GM21447 (cell line): Measurements from ENCODE around the gene PGGT1B.
A peak's percentile ranks its signal among the peaks of the same experiment; 100 is the strongest.
"Not testable (repeated sequence)": the region's sequence is repeated elsewhere in the genome, so short reads cannot be mapped to it uniquely, and the experiment has no call there.

ENCODE experiments used
- ATAC-seq: cut with Tn5 transposase; IDR thresholded peaks from one replicate; pipeline ENCODE4 v1.9.1; 2021; ENCODE audit not compliant: unreplicated experiment

The PGGT1B gene

DNA sequence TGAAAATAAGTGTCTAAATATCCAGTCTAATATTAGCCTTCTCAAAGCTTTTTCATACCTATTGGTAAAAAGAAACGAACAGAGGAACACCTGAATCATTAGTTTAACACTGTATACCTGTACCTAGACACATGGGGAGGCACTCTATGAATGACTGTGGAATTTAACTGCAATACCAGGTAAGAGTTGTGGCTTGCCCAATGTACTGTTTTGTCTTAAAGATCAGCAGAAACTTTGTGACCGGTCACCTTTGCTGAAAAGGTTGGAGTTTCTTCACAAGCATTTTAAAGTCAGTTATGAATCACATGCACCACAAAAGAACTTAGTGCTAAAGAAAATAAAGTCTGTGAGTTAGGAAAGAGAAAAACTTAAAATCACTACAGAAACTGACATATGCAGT is 2.4 kb downstream of the PGGT1B start:
- no peak for ATAC-seq

GRCh38 chr5:115257981-115258380 is 4.7 kb downstream of the PGGT1B start:
- no peak for ATAC-seq

DNA sequence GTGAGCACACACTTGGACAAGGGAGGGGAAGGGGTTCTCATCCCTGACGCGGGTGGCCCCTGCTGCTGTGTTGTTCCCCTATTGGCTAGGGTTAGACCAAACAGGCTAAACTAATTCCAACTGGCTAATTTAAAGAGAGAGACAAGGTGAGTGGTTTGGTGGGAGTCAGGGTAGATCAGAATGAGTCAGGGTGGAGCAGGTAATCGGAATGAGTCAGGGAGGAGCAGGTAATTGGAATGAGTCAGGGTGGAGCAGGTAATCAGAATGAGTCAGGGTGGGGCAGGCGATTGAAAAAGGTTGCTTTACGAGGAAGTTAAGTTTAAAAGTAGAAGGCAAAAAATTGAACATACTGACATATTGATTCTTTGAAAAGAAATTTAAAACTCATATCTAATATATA is 13.3 kb downstream of the PGGT1B start:
- ATAC-seq, result not testable (repeated sequence)

- no peak for ATAC-seq
Measured at GRCh38 chr5:115246361-115246991, 16.2 kb downstream of the PGGT1B start.

DNA sequence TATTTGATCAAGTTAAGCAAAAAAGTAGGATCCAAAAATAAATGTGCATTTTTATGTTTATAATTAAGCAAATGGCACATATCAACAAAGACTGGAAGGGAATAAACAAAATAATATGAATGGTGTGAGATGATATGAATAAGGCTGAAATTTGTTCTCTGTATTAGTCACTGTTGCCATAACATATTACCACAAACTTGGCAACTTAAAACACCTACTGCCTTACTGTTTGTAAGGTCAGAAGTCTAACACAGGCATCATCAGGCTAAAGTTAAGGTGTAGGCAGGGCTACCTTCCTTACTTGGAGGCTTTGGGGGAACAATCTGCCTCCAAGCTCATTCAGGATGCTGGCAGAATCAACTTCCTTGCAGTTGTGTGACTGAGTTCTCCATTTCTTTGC is 19.3 kb downstream of the PGGT1B start:
- ATAC-seq, result peak; percentile 69

DNA sequence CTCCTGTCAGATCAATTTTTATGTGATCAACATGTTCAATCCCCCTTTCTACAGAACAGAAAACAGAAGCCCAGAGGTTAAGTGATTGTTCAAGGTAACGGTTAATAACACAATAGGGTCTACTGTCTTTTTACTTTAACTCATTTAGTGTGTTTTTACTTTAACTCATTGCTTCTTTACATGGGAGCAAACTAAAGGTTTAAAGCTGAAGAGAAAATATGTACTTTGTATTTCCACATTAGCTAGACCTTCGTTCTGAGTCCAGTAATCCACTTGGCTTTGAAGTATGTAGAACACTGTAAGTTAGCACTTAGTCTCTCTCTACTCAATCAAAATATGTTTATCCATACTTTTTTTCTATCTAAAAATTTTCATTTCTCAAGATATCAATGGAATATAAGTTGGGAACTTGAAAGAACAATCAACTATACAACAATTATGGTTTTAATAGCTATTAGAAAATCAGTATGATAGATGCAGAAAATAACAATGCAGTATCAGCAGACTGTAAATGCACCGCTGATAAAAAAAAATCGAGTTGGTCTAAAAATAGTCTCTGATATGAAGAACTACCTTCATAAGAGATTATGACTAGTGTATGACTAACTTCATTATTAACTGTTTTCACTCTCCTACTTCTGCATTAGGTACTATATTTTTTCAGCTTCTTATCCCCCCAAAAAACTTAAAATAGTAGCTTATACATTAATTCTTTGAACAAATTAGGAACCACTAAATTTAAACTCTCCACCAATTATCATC is 20.6 kb downstream of the PGGT1B start:
- ATAC-seq, result no peak

DNA sequence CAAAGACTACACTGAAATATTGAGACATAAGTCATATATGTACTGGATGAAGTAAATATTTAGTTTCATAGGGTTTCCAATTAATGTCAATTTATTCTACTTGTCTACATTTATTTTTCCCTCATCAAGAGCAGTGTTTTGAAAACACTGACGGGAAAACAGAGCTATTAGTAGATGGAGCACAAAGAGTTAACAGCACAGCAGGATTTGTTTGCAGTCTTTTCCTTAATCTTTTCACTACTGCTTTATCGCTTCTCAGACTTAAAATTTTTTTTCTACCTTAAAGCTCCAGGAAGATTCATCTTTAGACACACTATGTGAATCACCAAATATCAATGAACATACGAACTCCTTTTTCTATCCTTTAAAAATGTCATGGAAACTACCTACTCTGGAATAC is 25.6 kb downstream of the PGGT1B start:
- ATAC-seq, result no peak

DNA sequence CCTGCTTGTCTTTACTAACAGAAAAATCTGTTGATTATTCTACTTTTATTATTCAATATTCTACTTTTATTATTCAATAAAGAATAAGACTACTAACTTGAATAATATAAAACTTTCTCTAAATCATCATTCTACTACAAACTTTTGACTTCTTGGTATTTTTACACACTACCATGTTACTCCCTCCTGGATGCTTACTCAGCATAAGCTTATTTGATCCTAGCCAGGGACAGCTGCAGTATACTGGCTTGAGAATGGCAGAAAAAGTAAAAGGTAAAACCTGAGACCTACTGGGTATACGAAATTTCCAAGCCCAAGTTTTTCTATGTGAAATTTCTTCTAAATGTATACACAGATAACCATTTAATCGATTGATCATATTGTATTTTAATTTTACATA is 26.1 kb downstream of the PGGT1B start:
- no peak for ATAC-seq

DNA sequence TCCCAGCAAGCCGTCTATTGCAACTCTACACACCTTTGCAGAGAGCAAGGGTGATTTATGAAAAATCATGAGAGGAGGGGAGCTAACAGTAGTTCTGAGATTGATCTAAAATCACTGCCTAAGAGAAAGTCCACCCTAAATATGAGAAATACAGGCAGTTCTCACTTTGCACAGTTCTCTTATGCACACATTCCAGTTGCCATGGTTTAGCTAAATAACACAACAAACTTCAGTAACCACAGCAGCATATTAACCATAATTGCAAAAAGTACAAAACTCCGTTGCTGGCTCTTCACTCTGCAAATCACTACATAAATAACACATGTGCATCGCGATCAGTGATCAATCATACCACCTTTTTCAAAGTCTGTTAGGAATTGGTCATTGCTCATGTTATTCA is 31.1 kb downstream of the PGGT1B start:
- no peak for ATAC-seq

- no peak for ATAC-seq
Measured at GRCh38 chr5:115229606-115230005, 33.1 kb downstream of the PGGT1B start.

DNA sequence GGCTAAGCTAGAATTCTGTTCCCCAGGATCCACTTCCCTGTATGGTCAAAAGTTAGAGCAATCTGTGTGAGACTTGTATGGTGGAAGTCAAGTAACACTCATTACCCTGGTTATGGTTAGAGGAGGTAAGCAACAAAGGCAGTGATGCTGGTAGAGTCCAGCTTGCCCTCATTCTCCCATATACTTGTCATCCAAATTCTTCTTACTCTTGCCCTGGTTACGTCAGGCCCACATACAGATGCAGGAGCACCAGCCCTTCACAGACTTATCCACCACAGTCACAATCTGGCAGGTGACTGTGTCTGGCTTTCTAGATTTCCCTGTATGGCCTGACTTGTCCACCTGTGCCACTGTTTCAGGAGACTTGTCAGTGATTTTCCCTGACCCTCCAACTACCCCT is 35.4 kb downstream of the PGGT1B start:
- no peak for ATAC-seq

GRCh38 chr5:115214541-115214940 is 48.1 kb downstream of the PGGT1B start:
- ATAC-seq, result no peak

- ATAC-seq, result peak; percentile 100
Measured at GRCh38 chr5:115209279-115209678, 53.4 kb downstream of the PGGT1B start.

- no peak for ATAC-seq
Measured at GRCh38 chr5:115202952-115203351, 59.7 kb downstream of the PGGT1B start.

DNA sequence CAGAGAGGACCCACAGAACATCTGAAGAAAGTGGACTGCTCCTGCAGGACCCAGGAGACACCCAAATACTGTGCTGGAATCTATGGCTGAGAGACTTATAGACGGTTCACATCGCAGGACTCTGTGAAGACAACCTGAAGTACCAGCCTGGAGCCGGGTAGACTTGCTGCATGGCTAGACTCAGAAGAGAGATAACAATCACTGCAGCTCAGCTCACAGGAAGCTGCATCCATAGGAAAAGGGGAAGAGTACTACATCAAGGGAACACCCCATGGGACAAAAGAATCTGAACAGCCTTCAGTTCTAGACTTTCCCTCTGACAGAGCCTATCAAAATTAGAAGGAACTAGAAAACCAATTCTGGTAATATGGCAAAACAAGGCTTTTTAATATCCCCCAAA is 66.5 kb downstream of the PGGT1B start:
- ATAC-seq, result no peak

DNA sequence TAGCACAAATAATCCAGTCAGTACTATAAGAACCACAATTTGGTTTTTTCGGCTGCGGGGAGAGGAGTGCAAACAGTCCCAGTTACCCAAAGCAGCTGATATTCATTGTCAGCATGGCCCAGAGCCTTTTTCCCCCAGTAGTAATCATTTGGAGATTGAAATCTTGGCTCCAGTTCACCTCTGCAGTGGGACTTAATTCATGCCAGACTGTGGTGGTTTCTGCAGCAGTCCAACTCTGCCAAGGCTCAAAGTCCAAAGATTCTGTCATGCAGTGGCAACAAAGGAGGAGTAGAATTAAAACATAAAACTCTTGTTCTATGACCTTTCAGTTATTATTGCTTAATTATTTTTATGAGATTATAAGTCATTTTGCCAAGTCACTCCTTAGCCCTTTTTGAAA is 68.0 kb downstream of the PGGT1B start:
- ATAC-seq, result no peak

- ATAC-seq, result no peak
Measured at GRCh38 chr5:115193295-115193694, 69.4 kb downstream of the PGGT1B start.

- ATAC-seq, result no peak
Measured at GRCh38 chr5:115192098-115192497, 70.6 kb downstream of the PGGT1B start.

GRCh38 chr5:115191474-115192031 is 71.1 kb downstream of the PGGT1B start:
- no peak for ATAC-seq

DNA sequence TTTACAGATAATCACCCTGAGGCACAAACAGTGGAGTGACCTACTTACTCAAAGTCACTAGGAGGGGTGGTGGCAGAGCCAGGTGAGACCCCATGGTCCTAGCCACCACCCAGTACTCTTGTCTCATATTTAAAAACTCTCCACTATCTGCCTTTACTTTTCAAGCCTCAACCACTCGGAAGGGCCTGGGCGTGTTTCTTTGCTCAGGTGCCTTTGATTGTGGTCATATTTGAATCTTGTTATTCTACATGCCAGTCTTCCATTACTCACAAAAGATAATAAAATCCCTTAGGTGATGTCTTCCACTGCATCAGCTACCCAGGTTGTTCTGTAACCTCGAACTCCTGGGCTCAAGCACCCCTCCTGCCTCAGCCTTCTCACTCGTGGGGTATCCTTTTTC is 72.3 kb downstream of the PGGT1B start:
- ATAC-seq, result no peak

GRCh38 chr5:115189866-115190265 is 72.8 kb downstream of the PGGT1B start:
- no peak for ATAC-seq

- ATAC-seq, result no peak
Measured at GRCh38 chr5:115186794-115187193, 75.9 kb downstream of the PGGT1B start.
